GM18868 (cell line): ENCODE measurements around the gene SS18L1.
A peak's percentile ranks its signal among the peaks of the same experiment; 100 is the strongest.

ENCODE experiments used
- ATAC-seq: cut with Tn5 transposase; IDR thresholded peaks from one replicate; pipeline ENCODE4 v1.9.1; 2021; ENCODE audit warnings: mild to moderate bottlenecking, moderate library complexity; ENCODE audit not compliant: unreplicated experiment

The SS18L1 gene

DNA sequence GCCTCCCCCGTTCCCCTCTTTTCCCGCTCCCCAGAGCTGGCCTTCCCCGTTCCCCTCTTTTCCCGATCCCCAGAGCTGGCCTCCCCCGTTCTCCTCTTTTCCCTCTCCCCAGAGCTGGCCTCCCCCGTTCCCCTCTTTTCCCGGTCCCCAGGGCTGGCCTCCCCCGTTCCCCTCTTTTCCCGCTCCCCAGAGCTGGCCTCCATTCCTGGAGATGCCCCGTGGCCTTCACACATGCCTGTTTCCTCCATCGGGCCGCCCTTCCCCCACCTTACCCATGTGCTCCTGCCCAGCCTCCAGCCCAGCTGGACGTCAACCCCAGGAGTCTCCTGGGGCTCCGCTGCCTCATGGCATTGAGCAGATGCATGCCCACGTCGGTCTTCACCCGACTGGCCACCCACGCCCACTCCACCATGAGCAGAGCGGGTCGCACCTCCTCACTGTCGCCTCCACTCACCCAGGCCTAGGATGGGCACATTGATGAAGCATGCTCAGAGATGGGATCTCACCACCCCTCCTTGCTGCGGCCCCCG, 8.3 kb downstream of the SS18L1 start:
- ATAC-seq, result no peak

DNA sequence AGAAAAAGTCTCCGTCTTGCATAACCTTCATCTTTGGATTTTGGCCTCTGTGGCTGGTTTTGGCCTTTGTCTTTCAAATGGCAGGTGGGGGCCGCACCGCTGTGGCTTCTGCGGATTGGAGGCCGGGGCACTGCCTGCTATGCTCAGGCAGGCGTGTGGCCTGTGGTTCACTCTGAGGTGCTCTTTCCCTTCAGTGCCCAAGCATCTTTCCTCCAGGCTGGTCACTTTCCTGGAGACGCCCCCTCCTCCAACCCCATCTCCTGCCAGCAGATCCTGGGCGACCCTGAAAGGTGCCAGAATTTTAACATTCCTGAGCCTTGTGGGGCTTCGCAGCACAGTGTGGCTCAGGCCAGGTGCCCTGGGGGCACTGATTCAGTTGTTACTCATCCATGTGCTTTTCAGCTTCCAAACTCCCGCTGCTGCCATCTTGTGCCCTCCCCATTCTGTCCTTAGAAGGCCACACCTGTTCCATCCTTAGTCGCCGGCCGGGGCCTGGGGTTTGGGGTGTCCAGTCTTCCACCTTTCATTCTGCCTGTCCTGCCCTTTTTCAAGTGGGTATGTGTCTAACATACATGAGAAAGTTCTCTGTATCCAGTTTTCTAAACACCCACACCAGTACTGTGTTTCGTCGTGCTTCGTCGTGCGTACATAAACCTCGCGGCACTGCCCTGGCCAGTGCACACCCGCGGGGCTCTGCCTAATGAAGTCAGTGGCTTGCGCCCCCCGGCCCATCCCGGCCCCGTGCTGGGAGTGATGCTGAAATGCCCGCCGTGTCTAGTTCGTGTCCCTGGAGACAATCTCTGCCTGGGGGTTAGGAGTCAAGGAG, 12.1 kb downstream of the SS18L1 start:
- no peak for ATAC-seq

GRCh38 chr20:62156254-62156556, 12.6 kb downstream of the SS18L1 start:
- no peak for ATAC-seq

DNA sequence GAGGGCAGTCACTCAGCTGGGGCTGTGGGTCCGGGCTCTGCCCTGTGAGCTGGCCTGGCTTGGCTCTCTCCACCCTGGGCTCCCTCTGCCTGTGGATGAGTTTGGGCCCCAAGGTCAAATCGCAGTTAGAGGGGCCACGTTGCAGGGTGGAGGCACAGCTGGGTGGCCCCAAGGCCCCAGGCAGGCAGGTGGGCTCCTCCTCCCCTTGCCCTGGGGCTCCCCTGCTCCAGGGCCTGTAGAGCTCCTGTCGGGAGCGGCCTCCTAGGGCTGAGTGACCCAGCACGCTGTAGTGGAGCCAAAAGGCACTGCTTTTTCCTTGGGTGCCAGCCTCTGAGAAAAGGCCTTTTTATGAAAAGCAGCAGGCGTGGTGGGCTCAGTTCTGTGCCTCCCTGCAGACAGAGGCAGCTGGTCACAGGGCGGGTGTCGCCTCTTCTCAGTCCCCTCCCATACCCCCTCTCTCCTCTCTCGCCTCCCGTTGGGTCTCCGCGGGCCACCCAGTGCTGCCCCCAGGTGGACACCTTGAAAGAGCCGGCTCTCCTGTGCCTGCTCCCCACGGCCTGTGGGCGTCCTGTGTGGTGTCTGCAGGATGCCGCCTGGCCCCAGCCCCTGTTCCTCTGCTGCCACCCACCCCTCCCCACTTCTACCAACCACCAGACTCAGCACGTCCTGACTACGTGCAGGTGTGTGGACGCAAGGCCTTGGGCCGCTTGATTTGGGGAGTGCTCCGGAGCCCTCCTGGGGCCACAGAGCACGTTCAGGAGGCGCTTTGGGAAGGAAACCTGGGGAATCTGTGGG, 13.2 kb downstream of the SS18L1 start:
- peak; percentile 66 for ATAC-seq

GRCh38 chr20:62157387-62158087, 14.0 kb downstream of the SS18L1 start:
- ATAC-seq, result no peak

GRCh38 chr20:62158088-62158400, 14.5 kb downstream of the SS18L1 start:
- ATAC-seq, result no peak

DNA sequence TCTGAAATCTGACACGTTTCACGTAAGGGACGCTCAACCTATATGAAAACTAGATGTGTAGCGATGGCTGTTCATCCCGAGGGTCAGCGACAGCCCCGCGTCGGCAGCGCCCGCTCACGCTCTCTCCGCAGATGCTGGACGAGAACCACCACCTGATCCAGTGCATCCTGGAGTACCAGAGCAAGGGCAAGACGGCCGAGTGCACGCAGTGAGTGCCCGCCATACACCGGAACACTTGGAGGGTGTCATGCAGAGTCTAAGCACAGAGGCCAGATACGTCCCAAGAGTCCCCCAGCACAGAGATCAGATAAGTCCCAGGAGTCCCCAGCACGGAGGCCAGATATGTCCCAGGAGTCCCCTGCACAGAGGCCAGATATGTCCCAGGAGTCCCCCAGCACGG, 15.0 kb downstream of the SS18L1 start:
- no peak for ATAC-seq

DNA sequence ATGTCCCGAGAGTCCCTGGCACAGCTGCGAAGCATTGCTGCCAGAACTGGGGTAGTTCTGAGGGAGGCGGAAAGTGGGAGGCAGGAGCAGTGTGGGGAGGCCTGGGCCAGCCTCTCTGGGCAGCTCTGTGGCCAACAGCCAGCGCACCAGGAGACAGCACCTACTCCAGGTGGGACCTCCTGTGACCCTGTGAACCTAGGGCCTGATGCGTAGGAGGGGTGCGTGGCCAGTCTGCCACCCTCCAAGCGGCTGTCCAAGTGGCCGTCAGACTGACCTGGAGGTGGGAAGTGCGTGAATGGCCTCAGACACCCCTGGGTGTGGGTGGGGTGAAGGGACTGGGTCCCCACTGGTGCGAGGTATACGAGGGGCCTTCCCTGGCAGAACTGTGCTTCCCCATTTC, 15.5 kb downstream of the SS18L1 start:
- no peak for ATAC-seq

- ATAC-seq, result no peak
Observed at GRCh38 chr20:62159839-62160238, 16.3 kb downstream of the SS18L1 start.

- no peak for ATAC-seq
Observed at GRCh38 chr20:62160253-62160652, 16.7 kb downstream of the SS18L1 start.

DNA sequence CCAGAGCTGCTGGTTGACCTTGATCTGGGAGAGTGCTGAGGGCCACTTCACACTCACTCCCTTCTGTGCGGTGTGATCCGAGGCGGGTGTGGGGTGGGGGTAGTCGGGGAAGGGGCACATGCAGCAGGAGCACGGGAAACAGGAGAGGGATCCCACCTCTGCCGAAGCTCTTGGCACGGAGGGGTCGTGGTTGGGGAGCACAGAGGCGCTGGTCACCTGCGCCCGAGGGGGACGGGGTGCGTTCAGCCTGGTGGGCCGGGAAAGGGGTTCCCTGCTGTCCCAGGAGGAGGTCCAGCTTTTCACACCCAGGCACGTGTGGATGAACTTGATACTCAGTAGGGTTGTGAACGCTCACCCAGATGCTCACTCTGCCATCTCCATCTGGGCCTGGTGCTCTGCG, 17.3 kb downstream of the SS18L1 start:
- no peak for ATAC-seq

GRCh38 chr20:62161347-62161746, 17.8 kb downstream of the SS18L1 start:
- no peak for ATAC-seq

- no peak for ATAC-seq
Observed at GRCh38 chr20:62162765-62163484, 19.4 kb downstream of the SS18L1 start.

DNA sequence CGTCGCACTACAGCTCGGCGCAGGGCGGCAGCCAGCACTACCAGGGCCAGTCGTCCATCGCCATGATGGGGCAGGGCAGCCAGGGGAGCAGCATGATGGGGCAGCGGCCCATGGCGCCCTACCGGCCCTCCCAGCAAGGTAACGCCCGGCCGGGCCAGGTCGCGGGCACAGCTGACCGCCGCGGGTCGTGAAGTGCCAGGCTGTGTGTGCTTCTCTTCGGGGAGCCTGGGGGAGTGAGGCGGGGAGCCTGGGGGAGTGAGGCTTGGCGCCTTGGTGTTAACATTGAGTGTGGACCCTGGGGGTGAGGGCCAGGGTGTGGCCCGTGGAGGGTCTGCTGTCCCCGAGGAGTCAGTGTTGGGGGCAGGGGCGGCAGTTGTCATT, 19.9 kb downstream of the SS18L1 start:
- no peak for ATAC-seq

GRCh38 chr20:62163986-62164762, 20.6 kb downstream of the SS18L1 start:
- no peak for ATAC-seq

GRCh38 chr20:62164879-62165761, 21.6 kb downstream of the SS18L1 start:
- ATAC-seq, result no peak

- no peak for ATAC-seq
Observed at GRCh38 chr20:62165762-62166399, 22.3 kb downstream of the SS18L1 start.

GRCh38 chr20:62167474-62167873, 23.9 kb downstream of the SS18L1 start:
- no peak for ATAC-seq

GRCh38 chr20:62168061-62168460, 24.5 kb downstream of the SS18L1 start:
- no peak for ATAC-seq
